Ishikawa (cell line): ENCODE data around the gene SPPL2A.

ENCODE experiments used
- CEBPB ChIP-seq: IDR thresholded peaks from 2 replicates; pipeline ENCODE4 v1.6.1; 2012
- CREB1 ChIP-seq: IDR thresholded peaks from 2 replicates; pipeline ENCODE4 v1.6.1; 2012; ENCODE audit warnings: low read depth
- EGR1 ChIP-seq: IDR thresholded peaks from 2 replicates; pipeline ENCODE4 v1.6.1; 2012
- EP300 ChIP-seq: IDR thresholded peaks from 2 replicates; pipeline ENCODE4 v1.6.1; 2012; ENCODE audit warnings: borderline replicate concordance
- FOXM1 ChIP-seq: IDR thresholded peaks from 2 replicates; pipeline ENCODE4 v1.6.1; 2012; ENCODE audit warnings: low read depth, borderline replicate concordance
- NFIC ChIP-seq: IDR thresholded peaks from 2 replicates; pipeline ENCODE4 v1.6.1; 2012
- RAD21 ChIP-seq: IDR thresholded peaks from 2 replicates; pipeline ENCODE4 v1.6.1; 2012; ENCODE audit warnings: low read depth
- TAF1 ChIP-seq: IDR thresholded peaks from 2 replicates; pipeline ENCODE4 v1.6.1; 2012; ENCODE audit warnings: low read depth, mild to moderate bottlenecking
- TCF12 ChIP-seq: IDR thresholded peaks from 2 replicates; pipeline ENCODE4 v1.6.1; 2012; ENCODE audit warnings: low read depth
- TEAD4 ChIP-seq: IDR thresholded peaks from 2 replicates; pipeline ENCODE4 v1.6.1; 2012
- YY1 ChIP-seq: IDR thresholded peaks from 2 replicates; pipeline ENCODE4 v1.6.1; 2012; ENCODE audit warnings: low read depth
- ZBTB7A ChIP-seq: IDR thresholded peaks from 2 replicates; pipeline ENCODE4 v1.6.1; 2012; ENCODE audit warnings: low read depth
- TF ChIP-seq, protein P1 (sequence below): IDR thresholded peaks from 2 replicates; pipeline ENCODE4 v1.6.1; 2012
- TF ChIP-seq, protein P2 (sequence below): IDR thresholded peaks from 2 replicates; pipeline ENCODE4 v1.6.1; 2012; ENCODE audit warnings: low read depth, mild to moderate bottlenecking
- TF ChIP-seq, protein P3 (sequence below): IDR thresholded peaks from 2 replicates; pipeline ENCODE4 v1.6.1; 2012

SPPL2A gene

DNA sequence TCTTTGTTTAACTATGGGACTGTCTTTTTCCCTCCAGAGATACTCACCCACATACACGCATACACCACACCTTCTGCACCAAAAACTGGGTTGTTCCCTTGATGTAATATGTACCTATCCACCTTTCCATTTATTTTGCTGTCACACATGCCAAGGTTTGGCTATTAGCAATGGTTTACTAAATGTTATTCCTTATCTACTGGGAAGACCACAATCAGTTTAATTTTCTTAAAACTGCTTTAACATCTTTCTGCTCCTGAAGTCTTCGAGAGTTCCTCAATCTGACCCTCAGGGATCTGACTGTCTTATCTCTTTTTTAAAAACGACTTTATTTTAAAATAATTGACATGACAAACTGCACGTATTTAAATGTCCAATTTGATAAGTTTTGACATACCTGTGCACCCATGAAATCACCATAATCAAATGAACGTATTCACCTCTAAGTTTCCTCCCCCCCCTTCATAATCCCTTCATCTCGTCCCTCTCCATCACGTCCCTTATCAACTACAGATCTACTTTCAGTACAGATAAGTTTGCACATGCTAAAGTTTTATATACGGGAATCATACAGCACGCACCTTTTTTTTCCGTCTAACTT, 78.1 kb downstream of the SPPL2A start:
- TF ChIP-seq, protein P1, sequence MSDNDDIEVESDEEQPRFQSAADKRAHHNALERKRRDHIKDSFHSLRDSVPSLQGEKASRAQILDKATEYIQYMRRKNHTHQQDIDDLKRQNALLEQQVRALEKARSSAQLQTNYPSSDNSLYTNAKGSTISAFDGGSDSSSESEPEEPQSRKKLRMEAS: no peak
- TF ChIP-seq EP300 (no peak), ZBTB7A (no peak), CREB1 (no peak), FOXM1 (no peak), TCF12 (no peak), TAF1 (no peak), TEAD4 (no peak), NFIC (no peak), CEBPB (no peak), YY1 (no peak), RAD21 (no peak), EGR1 (no peak)
- TF ChIP-seq, protein P2, sequence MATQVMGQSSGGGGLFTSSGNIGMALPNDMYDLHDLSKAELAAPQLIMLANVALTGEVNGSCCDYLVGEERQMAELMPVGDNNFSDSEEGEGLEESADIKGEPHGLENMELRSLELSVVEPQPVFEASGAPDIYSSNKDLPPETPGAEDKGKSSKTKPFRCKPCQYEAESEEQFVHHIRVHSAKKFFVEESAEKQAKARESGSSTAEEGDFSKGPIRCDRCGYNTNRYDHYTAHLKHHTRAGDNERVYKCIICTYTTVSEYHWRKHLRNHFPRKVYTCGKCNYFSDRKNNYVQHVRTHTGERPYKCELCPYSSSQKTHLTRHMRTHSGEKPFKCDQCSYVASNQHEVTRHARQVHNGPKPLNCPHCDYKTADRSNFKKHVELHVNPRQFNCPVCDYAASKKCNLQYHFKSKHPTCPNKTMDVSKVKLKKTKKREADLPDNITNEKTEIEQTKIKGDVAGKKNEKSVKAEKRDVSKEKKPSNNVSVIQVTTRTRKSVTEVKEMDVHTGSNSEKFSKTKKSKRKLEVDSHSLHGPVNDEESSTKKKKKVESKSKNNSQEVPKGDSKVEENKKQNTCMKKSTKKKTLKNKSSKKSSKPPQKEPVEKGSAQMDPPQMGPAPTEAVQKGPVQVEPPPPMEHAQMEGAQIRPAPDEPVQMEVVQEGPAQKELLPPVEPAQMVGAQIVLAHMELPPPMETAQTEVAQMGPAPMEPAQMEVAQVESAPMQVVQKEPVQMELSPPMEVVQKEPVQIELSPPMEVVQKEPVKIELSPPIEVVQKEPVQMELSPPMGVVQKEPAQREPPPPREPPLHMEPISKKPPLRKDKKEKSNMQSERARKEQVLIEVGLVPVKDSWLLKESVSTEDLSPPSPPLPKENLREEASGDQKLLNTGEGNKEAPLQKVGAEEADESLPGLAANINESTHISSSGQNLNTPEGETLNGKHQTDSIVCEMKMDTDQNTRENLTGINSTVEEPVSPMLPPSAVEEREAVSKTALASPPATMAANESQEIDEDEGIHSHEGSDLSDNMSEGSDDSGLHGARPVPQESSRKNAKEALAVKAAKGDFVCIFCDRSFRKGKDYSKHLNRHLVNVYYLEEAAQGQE: no peak
- TF ChIP-seq, protein P3, sequence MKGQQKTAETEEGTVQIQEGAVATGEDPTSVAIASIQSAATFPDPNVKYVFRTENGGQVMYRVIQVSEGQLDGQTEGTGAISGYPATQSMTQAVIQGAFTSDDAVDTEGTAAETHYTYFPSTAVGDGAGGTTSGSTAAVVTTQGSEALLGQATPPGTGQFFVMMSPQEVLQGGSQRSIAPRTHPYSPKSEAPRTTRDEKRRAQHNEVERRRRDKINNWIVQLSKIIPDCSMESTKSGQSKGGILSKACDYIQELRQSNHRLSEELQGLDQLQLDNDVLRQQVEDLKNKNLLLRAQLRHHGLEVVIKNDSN: no peak

DNA sequence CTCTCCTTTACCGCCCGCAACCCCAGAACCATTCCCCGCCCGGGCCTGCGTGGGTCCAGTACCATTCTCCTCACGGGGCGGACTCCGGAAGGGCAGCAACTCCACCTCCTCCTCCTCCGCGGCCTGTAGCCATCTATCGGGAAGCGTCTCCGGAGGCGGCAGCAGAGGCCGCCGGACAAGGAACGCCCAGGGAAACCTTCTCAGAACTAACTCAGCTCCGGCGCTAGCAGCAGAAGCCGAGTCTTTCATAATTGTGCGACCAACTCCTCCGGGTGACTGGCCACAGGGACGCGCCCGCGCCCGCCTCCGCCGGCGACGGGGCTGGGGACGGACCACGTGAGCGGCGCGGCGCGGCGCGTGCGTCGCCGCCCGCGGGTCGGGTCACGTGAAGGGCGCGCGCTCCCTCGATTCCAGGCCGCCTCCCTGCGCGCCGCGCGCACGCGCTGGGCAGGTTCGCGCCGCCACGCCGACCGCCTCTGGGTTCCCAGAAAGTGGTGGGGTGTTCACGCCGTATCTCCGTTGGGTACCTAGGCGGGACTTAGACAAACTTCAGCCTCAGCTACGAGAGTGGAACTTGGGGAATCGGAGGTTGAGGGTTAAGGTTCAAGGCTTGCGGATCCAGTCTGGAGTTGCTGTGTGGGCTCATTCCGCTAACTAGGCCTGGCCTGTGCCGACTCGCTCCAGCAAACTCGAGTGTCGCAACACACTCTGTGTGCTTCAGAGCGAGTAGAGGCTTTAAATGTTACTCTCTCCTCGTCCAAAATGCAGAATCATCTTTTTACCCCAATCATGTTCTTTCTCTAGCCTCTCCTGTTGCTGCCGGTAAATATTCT, 78.8 kb downstream of the SPPL2A start, which contains the start of gene TRPM7:
TRPM7 (minus strand) TSS at position 329 of the 833 bp plus-strand sequence; CDS start at position 65, 264 bp downstream.
- TF ChIP-seq FOXM1 (no peak; the same call in 1 of the 2 replicates), RAD21 (peak; percentile 2; the same call in 1 of the 2 replicates), TAF1 (peak; percentile 60; the same call in 1 of the 2 replicates), CREB1 (no peak), TCF12 (no peak; the same call in 1 of the 2 replicates), ZBTB7A (no peak; the same call in 1 of the 2 replicates), EP300 (no peak), YY1 (0 out of 2 replicates have a peak, but pooled peaks have one; percentile 29), NFIC (no peak), EGR1 (no peak), CEBPB (peak; percentile 97), TEAD4 (no peak; the same call in 1 of the 2 replicates)
- TF ChIP-seq, protein P2: no peak
- TF ChIP-seq, protein P3: peak; percentile 96
- TF ChIP-seq, protein P1: peak; percentile 84

DNA sequence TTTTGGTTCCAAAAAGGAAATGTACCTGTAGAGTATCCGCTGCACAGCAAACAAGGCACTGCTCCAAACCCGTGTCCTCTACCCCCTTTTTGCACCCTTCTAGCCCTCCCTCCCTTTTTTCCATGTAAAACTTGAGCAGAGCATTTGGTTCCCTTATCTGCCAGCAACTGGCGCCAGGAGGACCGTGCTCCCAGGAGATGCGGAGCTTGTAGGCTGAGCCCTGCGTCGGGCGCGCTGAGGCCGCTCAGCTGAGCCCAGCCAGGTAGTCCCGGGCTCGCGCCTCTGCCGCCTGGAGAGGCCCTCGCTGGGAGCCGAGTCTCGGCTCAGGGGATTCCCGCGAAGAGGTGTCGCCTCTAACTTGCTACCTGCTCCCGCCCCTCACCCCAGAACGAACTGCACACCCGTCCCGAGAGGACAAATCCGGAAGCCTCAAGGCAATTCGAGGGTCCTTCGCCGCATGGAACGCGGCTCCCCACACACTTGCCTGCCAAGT, 79.5 kb downstream of the SPPL2A start:
- TF ChIP-seq, protein P1: no peak; the same call in none of the 2 replicates
- no peak for TF ChIP-seq RAD21
- TF ChIP-seq EP300: no peak
- no peak for TF ChIP-seq FOXM1
- no peak for TF ChIP-seq TCF12
- TF ChIP-seq TEAD4: no peak
- TF ChIP-seq YY1: no peak
- TF ChIP-seq CREB1: no peak
- TF ChIP-seq, protein P2: no peak
- TF ChIP-seq CEBPB: no peak
- TF ChIP-seq, protein P3: no peak
- no peak for TF ChIP-seq EGR1
- no peak for TF ChIP-seq NFIC
